CD4-positive, alpha-beta T cell treated with Interleukin-21 for 1 hour (primary cell): Measurements from ENCODE around the gene TUBGCP3.

Experiments used
- DNase-seq: peaks from one replicate; pipeline ENCODE4 v3.0.0-alpha.2; 2020

TUBGCP3 gene

DNA sequence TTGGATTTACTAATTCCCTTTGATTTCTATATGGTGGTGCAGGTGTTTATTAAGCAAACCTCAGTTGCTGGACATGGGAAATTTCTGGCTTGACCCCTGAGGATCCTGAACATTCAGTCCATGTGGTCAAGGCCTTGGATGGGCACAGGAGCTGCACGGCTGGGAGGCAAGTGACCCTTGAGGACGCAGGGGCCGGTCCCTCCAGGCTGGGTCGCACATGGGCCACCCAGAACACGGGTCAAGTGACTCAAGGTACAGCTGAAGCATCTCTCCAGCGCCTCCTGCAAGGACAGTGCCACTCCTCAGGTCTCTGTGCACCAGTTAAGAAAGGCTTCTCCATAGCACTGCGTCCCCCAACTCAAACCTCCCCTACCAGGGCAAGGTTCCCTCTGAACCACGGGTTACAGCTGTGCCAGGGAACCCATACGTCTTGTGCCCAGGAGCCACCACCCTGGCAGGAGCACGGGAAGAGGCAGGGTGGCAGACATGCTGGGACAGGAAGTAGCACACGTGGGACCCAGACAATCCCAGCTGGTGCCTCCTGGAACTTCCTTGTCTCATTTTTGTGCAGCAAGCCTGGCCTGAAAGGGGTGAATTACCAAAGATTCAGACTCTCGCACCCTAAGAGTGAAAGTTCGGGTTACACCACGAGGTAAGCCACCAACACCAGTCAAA, 118.7 kb downstream of the TUBGCP3 start:
- DNase-seq, result no peak

DNA sequence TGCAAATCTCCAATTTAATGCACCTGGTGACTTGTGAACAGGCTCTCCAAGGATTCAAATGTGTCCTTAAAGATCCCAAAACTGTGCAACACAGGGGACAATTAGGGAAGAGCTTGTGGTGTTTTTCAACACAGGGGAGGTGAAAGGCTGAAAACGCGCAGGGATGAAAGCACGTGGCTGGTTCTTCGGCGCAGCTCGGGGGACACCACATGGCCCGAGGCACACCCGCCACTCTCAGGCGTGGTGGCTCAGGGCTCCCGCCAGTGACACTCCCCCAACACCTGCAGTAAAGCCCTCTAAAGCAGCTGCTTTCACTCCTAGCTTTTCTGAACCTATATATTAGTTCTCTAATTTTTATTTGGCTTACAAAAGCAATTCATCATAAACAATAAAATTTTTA, 119.9 kb downstream of the TUBGCP3 start:
- DNase-seq, result no peak

DNA sequence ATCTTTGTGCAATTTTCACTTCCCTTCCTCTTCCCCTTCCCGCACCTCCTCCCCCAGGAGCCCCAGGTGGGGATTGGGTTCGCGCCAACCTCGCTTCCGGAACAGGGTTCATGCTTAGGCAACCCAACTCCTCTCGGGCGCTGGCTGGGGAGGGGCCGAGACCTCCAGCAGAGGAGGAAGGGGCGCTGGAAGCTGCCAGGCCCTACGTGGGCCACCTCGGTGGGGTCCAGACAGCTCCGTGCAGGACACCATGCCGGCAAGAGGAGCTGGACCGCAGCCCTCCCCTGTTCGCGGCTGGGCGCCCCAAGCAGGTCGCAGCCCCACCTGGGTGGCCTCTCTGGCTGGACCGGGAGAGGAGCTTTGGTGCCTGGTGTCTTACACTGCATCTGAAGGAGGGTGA, 120.7 kb downstream of the TUBGCP3 start:
- DNase-seq, result no peak

DNA sequence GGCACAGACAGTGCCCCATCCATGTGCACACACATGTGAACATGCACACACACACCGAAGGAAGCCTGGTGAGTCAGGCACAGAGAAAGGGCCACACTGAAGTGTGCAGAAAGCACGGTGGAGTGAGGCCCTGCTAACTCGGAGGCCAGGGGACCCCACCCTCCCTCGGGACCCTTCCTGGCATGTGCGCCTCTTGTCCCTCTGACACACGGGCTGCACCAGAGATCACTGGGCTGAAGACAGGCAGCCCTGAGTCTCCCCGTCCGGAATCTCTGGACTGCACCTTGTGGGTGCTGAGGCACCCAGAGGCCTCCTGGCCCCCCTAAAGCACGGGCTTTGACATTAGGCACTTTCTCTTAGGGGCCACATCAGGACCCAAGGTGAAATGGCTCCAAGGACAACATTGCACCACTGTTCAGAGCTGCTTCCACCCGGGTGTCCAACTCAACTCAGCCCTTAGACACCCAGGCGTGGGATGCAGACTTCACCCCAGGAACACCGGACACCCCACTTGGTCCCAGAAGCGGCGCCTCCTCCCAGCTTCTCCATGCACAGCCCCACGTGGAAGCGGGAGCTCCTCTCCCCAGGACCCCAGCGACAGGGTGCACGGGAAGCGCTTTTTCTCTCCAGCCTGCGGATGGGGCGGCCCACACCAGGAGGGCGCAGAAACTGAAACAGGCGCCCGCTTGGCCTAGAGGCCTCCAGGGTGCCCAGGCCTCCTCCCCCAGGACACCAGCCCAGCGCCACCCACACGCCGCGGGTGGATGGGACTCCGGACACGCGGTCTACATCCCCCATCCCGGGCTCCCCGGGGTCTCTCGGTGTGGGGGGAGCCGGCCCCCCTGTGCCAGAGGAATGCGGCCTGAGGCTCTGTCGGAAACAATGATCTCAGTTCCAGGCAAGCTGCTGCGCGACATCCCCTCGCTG, 121.6 kb downstream of the TUBGCP3 start:
- DNase-seq, result no peak

DNA sequence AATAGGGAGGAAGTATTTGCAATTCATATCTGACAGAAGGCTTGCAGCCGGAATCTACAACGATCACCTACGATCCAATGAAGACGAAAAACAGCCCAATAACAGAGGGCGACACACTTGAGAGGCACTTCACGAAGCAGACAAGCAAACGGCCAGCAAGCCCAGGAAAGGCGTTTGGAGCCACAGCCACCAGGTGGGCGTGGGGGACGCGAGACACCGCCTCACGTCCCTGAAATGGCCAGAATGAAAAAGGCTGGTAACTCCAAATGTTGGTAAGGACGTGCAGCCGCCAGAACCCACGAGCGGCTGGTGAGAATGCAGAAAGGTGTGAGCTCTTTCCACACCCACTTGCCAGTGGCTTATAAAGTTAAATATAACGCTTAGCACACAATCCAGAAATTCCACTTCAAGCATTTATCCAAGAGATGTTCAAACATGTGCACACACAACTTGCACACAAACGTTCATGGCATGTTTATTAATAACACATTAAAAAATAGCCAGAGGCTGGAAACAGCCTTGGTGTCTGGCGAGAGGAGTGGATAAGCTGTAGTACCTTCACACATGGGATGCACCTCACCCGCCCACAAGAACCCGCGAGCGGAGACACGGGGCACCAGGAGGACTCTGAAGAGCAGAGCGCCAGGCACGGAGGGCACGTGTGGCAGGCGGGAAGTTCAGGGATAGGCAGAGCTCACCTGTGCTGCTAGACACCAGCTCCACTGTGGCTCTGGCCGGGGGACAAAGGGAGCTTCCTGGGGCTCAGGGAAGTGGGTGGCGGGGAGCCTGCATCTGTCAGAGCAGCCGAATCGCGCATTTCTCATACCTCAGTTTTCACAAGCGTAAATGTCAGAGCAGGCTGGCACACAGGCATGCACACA, 122.5 kb downstream of the TUBGCP3 start:
- no peak for DNase-seq

DNA sequence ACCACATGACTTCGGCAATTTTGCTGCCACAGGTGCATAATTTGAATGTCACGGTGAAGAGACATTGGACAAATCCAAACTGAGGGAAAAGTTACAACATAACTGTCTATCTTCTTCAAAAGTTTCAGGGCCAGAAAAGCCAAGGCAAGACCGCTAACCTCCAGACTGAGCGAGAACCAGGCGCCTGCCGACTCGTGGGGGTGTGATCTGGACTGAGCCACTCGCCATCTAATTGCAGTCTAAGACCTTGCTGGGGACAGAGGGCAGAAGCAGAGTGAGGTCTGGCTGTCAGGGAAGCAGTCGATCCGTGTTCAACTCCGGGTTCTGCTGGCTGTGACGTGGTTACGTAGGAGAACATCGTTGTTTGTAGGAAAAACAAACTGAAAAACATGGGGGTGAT, 123.2 kb downstream of the TUBGCP3 start:
- DNase-seq, result no peak

DNA sequence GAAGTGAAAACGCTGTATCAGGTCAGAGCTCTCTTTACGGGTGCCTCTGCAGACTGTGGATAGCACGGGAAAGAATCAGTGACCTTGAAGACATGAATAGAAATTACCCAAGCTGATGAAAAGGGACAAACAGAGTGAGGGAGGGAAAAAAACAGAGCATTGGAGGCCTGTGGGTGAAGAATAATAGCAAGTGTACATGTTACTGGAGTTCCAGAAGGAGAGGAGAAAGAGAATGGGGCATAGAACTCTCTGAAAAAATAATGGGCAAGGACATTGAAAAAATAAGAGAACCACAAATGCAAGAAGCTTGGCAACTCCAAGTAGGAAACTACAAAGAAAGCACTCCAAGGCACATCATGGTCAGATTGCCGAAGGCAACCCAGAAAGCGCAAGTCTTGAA, 125.5 kb downstream of the TUBGCP3 start:
- no peak for DNase-seq

DNA sequence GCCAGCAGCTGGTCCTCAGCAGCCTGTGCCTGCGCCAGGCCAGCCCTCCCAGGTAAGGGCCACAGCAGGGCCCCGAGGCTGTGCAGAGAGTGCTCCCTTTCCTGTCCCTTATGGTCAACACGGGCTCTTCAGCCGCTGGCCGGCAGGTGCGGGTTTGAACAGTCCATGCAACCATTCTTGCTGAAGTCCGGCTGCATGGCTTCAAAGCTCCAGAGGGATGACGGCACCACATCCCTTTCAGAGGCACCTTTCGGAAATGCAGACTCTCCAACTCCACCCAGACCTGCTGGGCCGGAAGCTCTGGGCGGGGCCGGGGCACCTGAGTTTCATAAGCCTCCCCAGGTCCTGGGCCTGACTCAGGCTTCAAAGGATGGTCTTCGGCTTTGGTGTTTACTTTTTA, 130.5 kb downstream of the TUBGCP3 start:
- no peak for DNase-seq

DNA sequence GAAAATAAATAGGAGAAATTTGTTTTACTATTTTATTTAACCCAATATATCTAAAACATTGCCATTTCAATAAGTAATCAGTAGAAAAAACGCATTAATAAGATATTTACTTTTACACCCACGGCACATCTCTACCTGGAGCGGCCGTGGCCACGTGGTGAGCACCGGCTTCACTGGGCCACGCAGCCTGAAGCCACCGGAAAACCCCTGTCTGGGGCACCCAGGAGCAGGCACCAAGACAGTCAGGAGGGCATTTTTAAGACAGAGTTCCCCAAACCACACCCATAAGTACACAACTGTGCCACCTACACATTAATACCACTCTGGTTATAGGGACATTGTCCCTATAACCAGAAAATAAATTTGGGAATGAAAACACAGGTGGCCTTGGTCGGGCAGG, 130.9 kb downstream of the TUBGCP3 start:
- DNase-seq, result no peak

DNA sequence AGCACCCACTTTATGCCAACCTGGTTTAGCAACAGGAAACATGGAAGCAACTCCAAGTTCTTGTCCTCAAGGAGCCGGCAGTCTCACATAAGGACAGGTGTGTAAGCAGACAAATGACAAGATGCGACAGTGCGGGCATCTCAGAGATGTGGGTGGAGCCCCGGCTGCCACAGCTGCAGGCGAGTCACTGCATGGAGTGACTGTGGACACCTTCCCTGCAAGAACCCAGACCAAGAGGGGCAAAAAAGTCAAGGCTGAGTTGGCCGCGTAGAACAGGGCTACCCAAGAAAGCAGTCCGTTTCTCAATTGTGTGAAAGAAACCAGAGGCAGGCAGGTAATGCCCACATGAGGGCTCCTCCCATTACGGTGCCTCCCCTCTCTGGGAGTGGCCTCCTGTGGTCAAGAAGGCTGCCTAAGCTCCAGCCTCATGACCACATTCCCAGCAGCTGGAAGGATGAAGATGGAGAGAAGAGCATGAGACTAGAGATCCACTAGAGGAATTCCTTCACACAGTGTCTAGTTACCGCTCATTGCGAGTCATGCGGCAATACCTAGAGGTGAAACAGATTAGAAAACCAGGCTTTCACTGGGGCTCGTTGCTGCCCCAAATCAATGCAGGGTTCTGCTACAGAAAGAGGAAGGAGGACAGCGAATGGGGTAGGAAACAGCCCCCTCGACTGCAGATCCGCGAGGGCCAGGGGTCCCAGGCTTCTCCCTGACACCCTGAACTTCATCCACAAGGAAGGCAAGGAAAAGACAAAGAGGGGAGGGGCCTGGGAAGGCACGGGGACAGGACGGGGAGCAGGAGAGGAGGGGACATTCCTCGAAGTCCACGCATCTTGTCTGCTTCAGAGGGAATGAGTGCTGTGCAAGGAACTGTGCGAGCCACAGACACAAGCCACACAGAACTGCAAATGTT, 131.6 kb downstream of the TUBGCP3 start:
- no peak for DNase-seq

DNA sequence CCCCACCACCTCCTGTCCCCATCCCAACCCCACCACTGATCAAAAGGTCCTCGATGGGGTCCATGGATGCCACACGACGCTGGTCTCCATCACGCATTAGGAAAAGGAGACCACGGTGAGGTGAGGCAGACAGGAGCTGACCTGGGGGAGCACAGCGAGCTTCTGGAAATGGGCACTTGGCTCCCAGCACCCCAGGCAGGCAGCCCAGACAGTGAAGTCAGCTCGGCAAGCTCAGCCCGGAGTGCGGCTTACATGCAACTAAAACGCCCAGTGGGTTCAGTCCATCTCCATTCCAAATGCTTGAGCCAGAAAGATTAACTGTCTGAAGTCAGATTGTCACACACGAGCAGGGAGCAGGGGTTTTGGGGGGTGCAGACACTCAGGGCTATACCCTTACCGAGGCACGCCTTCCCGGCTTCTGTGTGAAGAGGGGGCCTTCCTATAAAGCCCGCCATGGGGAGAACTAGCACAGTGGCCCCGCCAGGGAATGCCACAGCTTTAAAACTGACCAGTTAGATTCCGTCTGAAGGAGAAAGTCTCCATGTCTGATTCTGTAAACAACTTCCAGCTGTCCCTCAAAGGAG, 132.4 kb downstream of the TUBGCP3 start:
- no peak for DNase-seq

DNA sequence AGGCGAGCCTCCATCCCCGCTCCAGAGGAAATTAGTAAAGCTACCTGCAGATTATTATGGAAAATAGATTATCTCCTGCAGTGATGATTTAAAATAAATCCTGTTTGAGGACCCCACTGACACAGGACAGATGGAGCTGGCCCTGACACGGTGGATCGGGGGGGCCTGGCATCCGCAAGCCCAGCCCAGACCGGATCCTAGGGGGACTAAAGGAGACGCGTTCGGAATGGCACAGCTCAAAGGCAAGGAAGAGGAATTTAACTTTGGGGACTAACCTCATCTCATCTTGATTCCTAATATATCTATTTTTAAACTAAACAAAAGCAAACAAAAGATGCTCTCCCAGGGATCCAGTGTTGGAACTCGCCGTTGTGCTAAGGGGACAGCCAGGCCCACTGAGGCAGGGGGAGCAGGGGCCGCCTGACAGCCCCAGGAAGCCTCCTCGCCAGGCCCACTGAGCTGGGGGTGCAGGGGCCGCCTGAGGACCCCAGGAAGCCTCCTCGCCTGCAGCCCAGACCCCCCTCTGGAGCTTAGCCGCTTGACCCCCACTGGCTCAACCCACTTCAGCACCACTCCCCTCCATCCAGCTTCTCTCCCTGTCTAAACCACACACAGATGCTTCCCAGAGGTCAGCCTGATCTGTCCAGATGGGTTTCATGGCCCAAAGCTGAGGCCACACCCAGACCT, 133.2 kb downstream of the TUBGCP3 start:
- no peak for DNase-seq

DNA sequence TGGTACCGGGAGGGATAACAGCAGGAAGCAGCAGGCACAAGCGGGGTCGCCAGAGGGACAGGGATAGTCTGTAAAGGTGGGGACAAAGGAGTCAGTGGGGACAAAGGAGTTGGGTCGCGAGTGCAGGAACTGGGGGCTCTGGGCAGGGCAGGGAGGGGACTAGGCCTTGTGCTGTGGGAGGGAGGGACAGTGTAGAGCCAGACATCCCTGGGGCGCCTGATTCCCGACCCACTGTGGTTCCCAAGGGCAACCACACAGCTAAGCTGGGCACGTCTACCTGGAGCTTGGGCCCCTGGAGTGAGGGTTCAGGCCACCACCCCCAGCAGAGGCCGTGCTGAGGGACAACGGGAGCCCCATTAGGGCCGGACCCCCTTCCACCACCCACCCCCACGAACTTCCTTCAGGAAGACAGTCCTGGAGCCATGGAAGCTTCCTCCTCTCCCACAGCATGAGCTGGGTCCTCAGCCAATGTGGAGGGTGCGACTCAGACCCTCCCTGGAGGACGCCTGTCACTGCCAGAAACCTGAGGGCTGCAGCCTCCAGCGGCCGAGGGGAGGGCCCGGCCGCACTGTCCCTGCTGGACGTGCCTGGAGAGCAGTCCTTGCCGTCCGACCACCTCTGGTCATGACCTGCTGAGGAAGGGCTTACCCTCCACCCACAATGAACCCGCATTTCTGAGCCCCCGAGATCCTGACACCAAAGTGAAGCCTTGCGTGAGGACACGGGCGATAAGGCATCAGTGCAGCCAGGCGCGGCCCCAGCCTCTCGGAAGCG, 133.9 kb downstream of the TUBGCP3 start:
- DNase-seq, result no peak

DNA sequence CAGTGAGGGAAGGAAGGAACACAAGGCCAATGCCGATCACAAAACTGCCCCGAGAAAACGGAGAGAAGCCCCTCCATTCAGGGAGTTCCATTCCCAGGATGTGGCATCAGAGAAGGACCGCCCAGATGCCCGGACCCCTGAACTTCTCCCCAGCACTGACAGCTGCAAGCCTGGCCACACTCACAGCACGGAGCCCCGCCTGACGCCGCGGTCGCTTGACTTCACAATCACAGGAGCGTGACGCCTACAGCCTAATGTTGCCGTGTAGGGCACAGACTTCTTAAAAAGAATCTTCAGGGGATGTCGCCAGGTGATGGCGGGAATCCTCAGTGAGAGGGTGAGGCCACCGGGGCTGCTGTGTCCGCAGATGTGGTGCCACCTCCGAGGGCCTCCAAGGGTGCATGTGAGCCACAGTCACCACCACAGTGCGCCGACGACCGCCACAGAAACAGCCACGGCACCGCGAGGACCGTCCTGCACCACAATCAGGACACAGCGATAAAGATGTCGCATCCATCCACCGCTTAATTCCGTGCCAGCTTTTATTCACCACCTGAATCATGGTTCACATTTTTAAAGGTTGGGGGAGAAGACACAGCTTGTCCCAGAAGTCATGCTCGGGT, 134.6 kb downstream of the TUBGCP3 start:
- no peak for DNase-seq

DNA sequence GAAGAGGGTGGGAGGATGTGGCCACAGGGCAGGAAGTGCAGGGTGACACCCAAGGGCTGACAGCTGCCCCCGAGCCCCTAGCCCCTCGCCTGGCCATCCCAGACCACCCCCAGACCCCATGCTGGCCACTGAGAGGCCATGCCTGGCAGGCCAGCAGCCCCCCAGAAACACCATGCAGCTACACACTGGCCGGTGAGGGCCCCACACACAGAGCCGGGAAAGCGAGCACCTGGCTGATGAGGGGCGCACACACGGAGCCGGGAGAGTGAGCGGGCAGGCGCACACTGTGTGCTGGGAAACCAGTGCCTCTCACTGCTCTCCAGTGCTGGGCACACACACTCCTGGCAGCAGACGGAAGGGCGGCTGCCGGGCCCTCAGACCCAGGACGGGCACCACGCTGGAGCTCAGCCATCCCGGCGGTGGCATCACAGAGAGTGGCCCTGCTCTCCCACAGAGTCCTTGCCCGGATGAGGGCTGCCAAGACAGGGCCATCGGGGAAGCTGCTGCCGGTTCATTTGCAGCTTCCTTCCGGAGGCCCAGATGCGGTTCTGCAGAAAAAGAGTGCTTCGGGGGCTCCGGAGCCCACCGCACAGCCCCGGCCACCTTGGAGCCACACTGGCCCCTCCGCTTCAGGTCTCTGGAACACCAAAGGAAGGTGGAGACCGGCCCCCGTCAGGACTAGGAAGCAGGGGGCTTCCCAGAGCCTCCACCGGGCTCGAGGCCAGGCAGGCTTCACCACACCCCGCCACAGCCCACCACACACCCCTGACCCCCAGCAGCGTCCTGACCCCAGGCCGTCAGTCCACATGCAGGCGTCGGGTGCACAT, 135.4 kb downstream of the TUBGCP3 start:
- no peak for DNase-seq

DNA sequence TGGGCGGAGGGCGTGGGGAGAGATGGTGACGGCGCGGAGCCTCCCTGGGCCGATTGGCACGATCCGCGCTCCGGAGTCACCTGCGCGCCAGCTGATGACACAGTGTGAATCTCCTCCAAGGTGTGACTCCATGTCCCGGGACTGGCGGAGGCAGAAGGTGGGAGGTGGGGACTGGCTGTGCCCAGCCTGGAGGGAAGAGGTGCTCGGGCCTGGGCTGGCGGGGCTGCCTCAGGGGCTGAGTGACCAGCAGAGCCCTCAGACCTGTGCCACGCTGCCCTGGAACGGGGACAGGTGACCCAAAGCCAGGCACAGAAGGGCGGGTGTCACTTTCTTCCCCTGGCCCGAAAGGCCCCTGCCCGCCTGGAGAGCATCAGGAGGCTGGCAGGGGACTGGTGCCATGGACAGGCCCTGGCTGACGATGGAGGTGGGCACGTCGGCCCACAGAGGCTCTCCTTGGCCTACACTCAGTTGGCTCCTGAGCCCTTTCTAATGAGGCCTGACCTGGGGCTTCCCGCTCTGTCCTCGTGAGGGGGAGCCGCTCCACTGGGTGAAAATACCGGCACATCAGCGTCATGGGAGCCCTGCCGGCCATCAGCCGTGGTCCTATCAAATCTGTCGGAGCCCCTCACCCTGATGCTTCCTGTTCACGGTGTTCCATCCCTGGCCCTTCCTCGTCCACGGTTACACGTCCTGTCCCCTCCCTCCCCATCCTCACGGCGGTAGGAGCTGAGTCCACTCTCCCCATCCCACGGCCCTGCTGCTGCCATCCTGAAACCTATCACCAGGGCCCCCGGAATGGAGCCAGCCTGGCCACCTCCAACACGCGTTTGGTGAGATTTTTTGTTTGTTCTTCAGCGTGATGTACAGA, 136.2 kb downstream of the TUBGCP3 start:
- DNase-seq, result no peak

DNA sequence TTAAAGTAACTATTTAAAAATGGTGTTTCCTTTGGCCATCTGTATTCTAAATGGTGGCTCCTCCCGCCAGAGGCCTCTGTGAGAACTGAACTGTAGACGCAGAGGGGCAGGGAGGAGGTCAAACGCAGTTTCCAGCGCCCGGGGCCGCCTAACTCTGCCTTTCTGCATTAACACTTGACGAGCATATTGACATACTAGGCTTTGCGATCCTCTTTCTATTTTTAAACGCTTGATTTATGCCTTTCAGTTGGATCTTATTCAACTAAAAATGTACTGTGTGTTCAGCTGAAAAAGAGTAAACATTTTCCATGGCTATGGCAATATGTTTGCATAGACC, 137.1 kb downstream of the TUBGCP3 start:
- no peak for DNase-seq
